Keratinocyte (primary cell): Measurements from ENCODE around the gene SST.

ENCODE experiments used
- CTCF ChIP-seq, 3 experiments: IDR thresholded peaks in 1 of 3; conservative IDR thresholded peaks in 1 of 3; optimal IDR thresholded peaks in 1 of 3; 2 replicates in 2 of 3; 3 replicates in 1 of 3; pipeline versions ENCODE3 to v1.5.1; 2011; ENCODE audit warnings: low read length in 3 of 3, mild to moderate bottlenecking in 3 of 3, moderate library complexity in 2 of 3, control low read depth in 1 of 3, inconsistent platforms in 1 of 3; ENCODE audit not compliant: insufficient read depth in 2 of 3; ENCODE audit errors: extremely low read depth in 1 of 3
- EZH2 ChIP-seq: IDR thresholded peaks from one replicate; pipeline ENCODE4 v1.6.1; 2012; ENCODE audit warnings: inconsistent platforms, mild to moderate bottlenecking, low read length, moderate library complexity

GRCh38 chr3:187700249-187700648 is 30.1 kb upstream of the SST start:
- no peak for TF ChIP-seq EZH2
- no peak for TF ChIP-seq CTCF (optimal IDR thresholded peaks at IDR 0.05 in 1 of 3, IDR thresholded peaks at IDR 0.05 in 1 of 3, conservative IDR thresholded peaks at IDR 0.05 in 1 of 3; ENCODE audit: extremely low read depth in 1 of 3, insufficient read depth in 2 of 3, low read length in 3 of 3)
